Activated naive CD4-positive, alpha-beta T cell (primary cell): ENCODE measurements around the gene PBXIP1.
"Not testable (repeated sequence)": the region's sequence is repeated elsewhere in the genome, so short reads cannot be mapped to it uniquely, and the experiment has no call there.

ENCODE experiments used
- DNase-seq, 4 experiments: peaks; one replicate each; lab custom pipeline; 2025; lab: John Stamatoyannopoulos, UW

PBXIP1 gene, protein sequence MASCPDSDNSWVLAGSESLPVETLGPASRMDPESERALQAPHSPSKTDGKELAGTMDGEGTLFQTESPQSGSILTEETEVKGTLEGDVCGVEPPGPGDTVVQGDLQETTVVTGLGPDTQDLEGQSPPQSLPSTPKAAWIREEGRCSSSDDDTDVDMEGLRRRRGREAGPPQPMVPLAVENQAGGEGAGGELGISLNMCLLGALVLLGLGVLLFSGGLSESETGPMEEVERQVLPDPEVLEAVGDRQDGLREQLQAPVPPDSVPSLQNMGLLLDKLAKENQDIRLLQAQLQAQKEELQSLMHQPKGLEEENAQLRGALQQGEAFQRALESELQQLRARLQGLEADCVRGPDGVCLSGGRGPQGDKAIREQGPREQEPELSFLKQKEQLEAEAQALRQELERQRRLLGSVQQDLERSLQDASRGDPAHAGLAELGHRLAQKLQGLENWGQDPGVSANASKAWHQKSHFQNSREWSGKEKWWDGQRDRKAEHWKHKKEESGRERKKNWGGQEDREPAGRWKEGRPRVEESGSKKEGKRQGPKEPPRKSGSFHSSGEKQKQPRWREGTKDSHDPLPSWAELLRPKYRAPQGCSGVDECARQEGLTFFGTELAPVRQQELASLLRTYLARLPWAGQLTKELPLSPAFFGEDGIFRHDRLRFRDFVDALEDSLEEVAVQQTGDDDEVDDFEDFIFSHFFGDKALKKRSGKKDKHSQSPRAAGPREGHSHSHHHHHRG

DNA sequence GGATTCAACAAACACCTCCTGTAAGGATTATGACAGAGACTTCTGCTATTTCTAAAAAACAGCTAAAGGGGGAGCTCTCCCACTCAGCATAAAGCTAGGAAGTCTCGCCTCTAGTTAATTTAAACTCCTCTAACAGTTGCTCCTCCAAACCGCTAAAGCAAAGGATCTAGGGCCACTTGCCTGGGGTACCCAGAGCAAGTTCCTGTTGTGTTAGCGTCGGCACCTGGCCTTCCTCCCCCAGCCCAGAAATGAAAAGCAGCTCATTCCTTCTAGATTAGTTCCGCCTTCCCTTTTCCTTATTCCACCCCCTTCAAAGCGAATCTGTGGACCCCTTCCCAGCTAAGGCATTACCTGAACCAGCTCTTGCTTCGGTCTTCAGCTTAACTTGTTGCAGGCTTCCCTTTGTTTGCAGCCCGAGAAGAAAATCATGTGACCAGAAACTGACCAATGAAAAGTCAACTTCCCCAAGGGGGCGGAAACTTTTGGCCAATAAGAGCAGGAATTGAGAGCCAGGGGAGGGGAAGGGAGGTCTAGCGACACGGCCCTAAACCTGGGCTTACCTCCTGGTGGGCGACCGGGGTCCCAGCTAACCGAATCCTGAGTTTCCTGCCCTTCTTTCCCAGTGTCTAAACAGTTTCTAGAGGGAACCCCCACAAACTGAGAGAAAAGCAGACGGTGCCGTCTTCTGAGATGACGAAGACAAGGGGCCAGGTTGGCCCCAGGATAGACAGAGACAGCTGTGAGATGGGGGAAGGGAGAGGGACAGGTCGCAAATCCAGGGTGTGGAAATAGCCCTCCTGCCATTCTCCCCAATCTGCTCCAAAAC lies at the start of gene PBXIP1:
Gene PBXIP1 (minus strand): TSS at position 382 of the 826 bp plus-strand sequence. CDS start 2,378 bp downstream, outside the sequence.
- peak in 3 of 4 experiments; percentile 29 to 62 (median 56) for DNase-seq

DNA sequence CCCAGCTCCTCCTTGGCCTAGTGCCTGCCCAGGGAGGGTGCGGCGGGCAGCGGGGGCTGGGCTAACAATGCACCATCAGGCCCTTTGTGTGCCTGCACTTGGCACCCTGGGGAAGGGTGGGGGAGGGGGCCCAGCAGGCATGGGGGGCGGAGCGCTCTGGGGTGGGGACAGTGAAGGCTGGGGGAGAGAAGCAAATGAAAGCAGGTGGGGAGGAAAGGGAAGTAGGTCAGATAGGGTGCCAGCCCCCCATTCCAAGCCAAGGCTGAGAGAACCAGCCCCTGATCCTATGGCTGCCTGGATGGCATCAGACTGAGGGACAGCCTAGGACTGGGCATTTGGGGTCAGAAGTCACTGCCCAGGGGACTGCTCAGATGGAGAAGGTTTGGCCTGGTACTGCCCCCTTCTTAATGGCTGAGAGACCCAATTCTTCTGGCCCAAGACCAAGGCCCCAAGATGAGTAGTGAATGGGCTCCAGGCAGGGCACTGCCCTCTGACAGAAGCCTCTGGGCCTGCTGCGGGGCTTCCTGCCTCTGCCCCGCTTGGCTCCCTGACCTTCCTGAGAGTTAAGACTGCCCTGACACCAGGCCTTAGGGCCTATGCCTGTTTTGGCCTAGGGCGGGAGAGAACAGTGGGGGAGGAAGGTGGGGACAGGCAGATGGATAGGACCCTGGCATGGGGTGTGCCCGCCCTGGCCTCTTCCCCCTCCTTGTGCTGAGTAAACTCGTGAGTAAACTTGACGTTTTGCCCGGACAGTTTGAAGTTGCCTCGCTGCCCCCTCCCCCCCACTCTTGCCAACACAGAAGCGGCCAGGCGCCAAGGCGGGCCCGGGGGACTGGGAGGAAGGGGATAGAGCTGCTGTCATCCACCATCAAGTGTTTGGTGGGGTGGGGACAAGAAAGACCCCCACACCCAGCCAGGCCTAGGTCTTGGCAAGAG lies 49.4 kb upstream of the PBXIP1 start:
- DNase-seq: no peak

DNA sequence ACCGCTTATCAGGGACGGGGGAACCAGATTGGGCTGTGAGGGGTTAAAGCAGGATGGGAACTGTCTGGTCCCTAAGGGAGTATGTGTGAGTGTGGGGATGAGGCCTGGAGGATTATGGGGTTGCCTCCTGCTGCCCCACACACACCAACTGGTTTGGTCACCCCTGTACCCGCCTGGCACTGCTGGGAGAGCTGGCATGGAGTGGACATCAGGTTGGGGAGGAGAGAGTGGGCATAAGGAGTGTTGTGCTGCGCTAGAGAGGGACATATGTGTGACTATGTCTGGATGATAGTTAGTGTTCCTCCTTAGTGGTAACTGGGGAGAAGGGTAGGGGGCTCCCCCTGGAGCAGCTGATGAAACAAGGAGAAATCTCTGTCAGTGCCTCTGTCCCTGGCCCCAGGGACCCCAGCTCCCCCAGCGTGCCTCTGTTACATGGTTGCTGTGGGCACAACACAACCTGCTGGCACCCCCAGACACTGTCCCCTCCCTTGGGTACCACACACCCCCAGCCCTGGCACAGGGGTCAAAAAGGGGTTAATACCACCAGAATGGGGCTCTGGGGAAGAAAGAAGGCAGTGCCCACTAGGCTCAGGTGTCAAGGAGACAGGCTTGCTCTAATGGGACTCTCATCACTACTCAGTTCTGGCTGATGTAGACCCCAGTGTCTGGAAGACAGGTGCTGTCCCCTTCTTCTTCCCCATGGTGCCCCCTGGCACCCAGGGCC lies 48.6 kb upstream of the PBXIP1 start:
- DNase-seq: no peak

DNA sequence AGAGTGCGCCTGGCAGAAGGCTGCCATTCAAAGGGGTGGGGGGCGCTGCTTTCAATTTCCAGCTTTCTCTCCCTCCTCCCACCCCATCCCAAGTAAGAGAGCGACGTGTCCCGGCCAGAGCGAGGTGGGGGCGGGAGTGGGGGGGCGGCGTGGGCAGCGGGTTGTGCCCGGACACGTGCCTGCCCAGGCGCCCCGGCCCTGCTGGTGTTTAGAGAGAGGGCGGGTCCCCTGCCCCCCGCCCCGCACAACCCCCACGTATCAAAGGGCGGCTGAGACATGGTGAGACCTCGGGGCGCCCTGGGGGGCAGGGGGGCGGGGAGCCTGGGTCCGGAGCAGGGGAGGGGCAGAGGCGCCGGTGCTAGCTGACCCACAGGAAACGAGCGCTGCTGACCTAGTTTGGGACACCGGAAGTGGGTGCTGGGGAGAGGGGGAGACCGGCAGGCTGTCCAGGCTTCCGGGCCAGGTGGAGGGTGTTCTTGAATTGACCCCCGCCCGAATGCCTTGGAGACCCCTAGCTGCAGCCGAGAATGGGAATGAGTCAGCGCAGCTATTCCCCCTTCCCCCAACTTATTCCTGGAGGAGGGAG lies 48.0 kb upstream of the PBXIP1 start:
- no peak for DNase-seq

DNA sequence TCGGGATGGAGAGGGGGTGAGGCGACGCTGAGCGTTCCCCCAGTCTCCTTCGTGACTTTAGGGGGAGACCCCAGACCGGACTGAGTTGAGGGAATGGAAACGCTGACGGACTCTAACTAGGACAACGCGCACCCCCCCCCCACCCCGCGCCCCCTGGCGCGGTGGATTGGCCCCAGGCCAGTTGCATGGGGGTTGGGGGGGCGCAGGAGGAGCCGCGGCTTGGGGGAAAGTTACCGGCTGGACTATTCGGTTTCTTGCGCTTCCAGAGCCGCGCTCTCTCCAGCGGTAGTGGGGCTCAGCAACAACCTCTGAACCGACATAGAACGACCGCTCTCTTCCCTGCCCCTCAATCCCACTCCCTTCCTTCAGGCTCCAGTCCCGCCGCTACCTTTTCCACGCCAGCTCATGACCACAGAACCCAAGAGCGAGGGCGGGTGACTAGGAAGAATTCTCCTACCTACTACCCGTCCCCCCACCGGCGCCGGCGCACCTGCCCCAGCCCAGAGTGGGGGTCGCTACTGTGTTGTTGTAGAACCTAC lies 47.4 kb upstream of the PBXIP1 start:
- DNase-seq: no peak

DNA sequence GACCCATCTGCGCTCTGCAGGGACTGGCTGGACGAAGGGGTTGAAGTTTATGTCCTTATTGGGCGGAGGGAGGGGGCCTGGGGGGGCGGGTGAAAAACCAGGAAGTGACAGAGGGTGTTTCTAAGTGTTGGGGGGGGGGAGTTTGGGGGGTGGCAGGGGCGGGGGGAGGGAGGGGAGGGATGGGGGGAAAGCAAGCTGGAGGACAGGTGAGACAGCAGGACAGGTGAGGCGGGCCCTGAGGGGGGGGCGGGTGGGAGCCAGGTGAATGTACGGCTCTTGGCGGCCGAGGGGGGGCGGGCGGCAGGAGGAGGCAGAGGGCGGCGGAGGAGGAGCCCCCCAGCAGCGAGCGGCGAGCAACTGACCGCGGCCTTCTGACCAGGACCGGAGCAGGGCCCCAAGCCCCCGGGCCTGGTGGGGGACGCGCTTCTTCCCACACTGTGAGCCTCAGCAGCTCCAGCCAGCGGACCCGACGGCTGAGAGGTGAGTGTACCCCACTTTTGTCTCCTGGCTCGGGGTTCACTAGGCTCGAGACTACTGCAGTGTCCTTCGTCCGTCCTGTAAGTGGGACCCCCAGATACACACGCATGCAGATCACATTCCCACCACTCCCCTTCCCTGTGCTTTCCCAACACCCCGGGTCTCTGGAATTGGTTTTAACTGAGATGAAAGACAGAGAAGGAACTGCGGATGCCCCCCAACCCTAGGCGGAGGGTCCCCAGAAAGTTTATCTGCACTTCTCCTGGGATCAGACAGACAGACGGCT lies 46.7 kb upstream of the PBXIP1 start, which contains the start of gene ZBTB7B:
Gene ZBTB7B (plus strand): TSS at position 339 of the 763 bp plus-strand sequence. CDS start 11,859 bp downstream, outside the sequence.
- no peak for DNase-seq

DNA sequence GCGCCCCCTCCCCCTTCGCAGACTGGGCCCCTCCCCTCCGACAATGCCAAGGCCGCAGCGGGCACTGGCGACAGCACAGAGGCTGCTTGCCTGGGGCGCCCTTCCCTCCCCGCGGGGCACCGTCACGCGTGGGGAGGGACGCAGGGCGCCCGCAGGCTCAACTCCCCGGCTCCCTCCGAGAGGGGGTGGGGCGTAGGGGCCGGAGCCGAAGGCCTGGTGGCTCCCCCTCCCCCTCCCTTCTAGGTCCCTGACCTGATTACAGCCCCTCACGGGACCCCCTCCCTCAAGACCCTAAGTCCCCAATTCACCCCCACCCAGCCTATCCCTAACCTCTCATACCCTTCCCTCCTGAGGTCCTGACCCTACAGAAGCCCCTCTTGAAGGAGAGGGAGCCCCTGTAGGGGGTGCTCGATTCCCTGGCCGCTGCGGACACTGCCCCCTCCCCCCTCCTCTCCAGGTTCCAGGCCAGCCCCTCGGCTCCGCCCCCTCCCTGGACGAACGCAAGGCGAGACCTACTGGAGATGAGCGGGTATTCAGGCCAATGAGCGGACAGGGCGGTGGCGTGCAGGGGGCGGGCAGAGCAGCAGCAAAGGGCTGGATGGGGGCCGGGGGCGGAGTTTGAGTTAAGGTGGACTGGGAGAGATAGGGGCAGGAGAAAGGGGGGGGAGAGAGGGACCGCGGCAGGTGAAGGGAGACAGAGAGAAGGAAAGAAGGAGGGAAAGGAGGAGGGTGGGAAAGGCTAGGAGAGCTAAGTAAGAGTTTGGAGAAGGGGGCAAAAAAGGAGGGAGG lies 46.0 kb upstream of the PBXIP1 start:
- DNase-seq: peak; percentile 86 to 95 (median 90)

DNA sequence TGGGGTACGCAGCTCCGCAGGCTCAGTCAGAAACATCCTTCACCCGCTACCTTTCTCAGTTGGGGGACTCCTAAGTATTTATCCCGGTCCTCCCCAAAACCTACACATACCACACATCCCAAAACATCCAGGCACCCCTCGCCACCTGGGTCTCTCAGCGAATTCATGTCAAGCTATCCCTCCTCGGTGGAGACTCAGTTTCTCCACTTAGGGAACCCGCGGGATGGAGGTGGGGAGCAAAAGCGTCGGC lies 45.5 kb upstream of the PBXIP1 start:
- DNase-seq: no peak

DNA sequence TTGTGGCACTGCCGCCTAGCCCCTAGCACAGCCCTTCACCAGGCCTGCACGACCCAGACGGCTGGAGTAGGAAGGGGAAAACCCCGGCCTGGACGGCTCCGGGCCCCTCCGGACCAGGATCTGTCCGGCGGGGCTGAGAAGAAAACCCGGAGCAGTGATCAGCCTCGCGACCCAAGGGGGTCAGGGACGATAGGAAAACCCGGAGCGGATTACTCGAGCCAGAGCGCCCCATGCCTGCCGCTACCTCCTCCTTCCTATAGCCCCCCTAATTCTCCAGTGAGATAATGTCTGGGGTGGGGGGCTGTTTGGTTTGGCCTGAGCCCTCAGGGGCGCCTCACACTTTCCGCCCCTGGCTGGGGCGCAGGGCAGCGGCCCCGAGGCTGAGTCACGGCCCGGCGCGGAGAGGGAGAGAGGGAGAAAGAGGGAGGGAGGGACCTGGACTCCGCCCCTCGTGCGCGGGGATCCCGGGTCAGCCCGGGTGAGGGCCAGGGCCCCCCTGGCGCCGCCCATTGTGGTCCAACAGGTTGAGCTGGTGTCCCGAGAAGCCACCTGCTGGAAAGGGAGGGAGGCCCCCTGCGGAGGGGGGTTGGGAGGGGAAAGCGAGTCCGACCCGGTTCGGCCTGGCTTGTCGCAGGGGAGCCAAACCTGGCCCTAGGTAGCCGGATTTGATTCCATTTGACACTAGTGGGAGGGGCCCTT lies 45.0 kb upstream of the PBXIP1 start:
- DNase-seq: peak; percentile 52 to 59 (median 55)

DNA sequence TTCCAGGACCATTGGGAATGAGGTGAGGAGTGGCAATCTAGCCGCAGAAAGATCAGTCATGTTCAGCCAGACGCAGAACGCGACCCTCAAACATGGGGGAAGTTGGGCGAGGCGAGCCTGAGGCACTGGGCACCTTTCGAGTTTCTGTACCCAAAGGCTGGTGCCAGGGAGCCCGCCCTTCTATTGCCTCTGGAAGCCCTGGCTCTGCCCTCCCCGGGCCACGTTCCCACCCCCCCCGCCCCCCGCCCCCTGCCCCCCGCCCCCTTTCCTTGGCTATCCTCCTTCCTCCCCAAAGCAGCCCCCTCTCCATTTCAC lies 44.5 kb upstream of the PBXIP1 start:
- DNase-seq: no peak

DNA sequence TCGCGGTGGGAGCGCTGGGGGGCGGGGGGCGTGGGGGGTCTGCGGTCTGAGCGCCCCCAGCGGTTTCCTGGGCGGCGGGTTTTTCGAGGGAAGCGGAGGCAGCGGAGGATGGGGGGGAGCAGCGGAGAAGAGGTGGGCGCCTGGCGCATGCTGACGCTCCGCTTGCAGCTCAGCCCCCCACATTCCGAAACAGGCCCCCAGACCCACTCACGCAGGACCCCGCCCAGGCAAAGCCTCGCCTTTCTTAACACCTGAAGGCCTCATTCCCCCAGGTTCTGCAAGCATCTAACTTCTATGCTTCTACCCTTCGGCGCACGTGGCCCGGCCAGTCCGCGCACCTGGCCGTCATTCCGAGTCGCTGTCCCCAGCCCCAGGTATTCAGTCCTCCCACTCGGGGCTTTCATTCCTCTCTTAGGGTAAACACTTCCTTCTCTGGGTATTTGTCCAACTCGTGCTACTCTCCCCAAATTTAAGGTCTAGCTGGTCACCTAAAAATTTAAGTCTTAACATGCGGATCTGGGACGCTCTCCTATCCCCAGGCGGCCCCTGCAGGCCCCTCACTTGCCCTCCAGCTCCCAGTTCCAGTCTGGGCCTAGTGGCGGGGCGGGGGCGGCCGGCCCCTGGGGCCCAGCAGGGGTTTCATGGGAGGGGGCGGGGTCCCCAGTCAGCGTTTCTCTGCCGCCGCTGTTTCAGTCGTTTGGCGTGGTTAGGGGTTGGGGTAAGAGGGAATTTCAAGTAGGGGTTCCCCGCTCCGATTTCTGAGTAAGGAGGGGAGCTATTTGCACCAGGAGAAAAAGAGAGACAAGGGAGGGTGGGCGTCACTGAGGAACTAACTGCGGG lies 43.9 kb upstream of the PBXIP1 start:
- DNase-seq: no peak

DNA sequence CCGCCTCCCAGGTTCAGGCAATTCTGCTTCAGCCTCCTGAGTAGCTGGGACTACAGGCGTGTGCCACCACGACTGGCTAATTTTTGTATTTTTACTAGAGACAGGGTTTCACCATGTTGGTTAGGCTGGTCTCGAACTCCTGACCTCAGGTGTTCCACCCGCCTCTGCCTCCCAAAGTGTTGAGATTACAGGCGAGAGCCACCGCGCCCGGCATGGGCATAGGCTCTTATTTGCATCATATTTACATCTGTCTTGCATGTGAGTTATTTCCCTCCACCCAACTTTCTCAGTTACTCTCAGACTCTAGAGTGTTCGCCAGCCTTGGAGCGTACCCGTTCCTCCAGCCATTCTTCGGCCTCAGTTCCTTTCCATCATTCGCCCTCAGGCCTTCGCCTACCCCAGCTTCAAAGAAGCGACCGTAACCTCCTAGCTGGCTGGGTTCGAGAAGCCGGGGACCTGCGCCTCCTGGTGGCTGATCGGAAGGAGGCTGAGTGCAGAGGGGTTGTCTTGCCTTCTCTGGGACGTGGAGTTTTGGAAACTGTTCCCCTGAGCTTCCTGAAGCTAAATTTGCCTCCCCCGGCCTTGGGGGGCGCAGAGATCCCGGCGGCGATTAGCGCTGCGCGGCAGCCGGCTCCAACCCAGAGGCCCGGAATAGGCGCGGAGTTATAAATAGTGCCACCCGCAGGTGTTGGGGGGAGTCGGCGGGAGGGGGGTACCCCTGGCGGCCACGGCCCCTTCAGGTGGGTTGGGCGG lies 43.1 kb upstream of the PBXIP1 start:
- DNase-seq: peak in 3 of 4 experiments; percentile 30 to 56 (median 43)

DNA sequence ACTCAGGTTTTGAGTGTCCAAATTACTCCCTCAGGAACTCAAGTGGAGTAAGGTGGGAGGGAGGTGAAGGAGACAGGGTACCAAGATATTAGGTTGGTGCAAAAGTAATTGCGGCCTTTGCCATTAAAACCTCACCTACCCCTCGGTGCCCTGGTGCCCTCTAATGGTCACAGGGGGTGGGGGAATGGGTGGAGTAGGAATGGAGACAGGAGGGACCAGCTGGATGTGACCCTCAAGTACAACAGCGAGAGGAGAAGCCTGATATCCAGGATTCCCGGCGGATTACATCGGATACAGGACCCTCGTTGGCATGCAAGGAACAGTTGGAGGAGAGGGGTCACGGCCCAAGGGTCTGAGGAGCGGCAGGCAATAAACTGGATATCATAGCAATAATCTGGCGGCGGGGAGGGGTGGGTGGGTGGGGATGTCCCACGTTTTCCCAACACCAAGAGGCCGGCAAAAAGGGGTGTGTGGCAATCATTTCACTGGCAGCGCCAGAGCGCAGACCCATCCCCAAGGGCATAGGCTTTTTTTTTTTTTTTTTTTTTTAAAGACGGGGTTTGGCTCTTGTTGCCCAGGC lies 42.4 kb upstream of the PBXIP1 start:
- no peak for DNase-seq

DNA sequence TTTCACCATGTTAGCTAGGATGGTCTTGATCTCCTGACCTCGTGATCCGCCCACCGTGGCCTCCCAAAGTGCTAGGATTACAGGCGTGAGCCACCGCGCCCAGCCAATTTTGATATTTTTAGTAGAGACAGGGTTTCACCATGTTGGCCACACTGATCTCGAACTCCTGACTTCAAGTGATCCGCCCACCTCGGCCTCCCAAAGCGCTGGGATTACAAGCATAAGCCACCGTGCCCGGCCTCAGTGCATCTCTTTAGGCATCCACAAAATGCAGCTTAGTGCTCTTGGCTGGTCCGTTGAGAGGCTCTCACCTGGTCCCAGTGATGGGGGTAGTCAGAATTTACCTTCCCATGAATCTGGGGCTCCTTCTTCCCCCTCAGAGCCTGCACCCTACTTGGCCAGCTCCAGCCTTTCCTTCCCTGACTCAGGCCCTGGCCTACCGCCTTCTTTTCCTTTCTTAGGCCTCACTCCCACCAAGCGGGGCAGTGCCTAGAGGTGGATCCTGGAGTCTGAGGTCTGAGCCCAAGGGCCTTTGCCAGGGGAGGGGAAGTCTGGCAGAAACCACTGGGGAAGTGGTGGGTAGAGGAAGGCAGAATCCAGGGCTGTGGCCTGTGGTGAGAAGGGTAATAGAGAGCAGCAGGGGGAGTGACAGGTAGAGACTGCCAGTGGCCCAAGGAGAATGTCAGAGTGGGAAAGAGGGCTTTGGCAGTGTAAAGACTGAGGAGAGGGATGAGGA lies 41.2 kb upstream of the PBXIP1 start:
- no peak for DNase-seq

DNA sequence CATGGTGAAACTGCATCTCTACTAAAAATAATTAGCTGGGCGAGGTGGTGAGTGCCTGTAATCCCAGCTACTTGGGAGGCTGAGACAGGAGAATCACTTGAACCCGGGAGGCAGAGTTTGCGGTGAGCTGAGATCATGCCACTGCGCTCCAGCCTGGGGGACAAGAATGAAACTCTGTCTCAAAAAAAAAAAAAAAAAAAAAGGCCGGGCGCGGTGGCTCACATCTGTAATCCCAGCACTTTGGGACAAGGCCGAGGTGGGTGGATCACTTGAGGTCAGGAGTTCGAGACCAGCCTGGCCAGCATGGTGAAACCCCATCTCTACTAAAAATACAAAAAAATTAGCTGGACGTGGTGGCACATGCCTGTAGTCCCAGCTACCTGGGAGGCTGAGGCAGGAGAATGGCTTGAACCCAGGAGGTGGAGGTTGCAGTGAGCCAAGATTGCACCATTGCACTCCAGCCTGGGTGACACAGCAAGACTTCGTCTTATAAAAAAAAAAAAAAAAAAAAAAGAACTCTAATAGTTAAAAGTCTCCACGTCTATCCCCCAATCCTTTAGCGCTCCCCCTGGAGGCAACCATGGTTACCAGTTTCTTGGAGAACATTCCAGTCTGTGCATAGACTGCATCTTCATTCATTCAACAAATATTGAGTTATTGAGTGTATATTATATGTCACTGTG lies 39.5 kb upstream of the PBXIP1 start:
- DNase-seq: not testable (repeated sequence)
